ENCODE measurements around the gene ART3. TPM values are rescaled to one million over a fixed set of nuclear protein-coding genes. Genes with fewer than 3 reads are reported as not detected.

Gene ART3
- total and polyA plus RNA-seq, 2 of the 8 experiments (the other 6 are each of a cell fraction or from before 2014, with no cell fraction given), result 0.21 to 0.63 TPM

- TF ChIP-seq CHD7 (IDR thresholded peaks at IDR 0.05; ENCODE audit: insufficient replicate concordance, low read length), result no peak
- no peak for TF ChIP-seq CTCF (IDR thresholded peaks at IDR 0.05; ENCODE audit: control extremely low read depth in 1 of 3, insufficient read depth in 1 of 3, low read depth in 1 of 3, low read length in 3 of 3)
- no peak for TF ChIP-seq POLR2AphosphoS5 (IDR thresholded peaks at IDR 0.05; ENCODE audit: low read depth, low read length)
Measured at GRCh38 chr4:76088719-76089118, 14.2 kb downstream of the ART3 start (continued).
